T-helper 2 cell treated with Interferon-gamma antibody and Interleukin-4, amounts not matched to agents 5 μg/mL and 100 μg/mL, for 36 hours (primary cell): ENCODE data around the gene RAB35.

Source experiments
- DNase-seq: peaks from one replicate; pipeline ENCODE4 v3.0.0; 2021; ENCODE audit warnings: low spot score
- H3K27ac Mint-ChIP-seq: one replicate; pipeline ENCODE4 v1.8.0; 2021; ENCODE audit warnings: mild to moderate bottlenecking, mixed read lengths
- H3K27me3 Mint-ChIP-seq: one replicate; pipeline ENCODE4 v1.8.0; 2021; ENCODE audit warnings: low read depth, mixed read lengths
- H3K36me3 Mint-ChIP-seq: one replicate; pipeline ENCODE4 v1.8.0; 2021; ENCODE audit warnings: low read depth, mixed read lengths
- H3K4me1 Mint-ChIP-seq: one replicate; pipeline ENCODE4 v1.8.0; 2021; ENCODE audit warnings: low read depth, mixed read lengths
- H3K4me3 Mint-ChIP-seq: one replicate; pipeline ENCODE4 v1.8.0; 2022; ENCODE audit warnings: mild to moderate bottlenecking, moderate library complexity, mixed read lengths
- H3K9me3 Mint-ChIP-seq: one replicate; pipeline ENCODE4 v1.8.0; 2021; ENCODE audit warnings: mixed read lengths

Gene RAB35

GRCh38 chr12:120076651-120077050 is 39.9 kb downstream of the RAB35 start:
- DNase-seq: no peak
- no peak overlapping the region for H3K27ac Mint-ChIP-seq
- no peak overlapping the region for H3K4me3 Mint-ChIP-seq
- no peaks in the 10 kb centered on the region for H3K9me3 Mint-ChIP-seq
- H3K27me3 Mint-ChIP-seq: no peaks in the 10 kb centered on the region
- H3K4me1 Mint-ChIP-seq: peaks cover 30% of the 10 kb centered on the region
- peaks cover 41% of the 10 kb centered on the region for H3K36me3 Mint-ChIP-seq

- peak overlapping the region; percentile 57 for H3K4me3 Mint-ChIP-seq
Measured at GRCh38 chr12:120075034-120075616, 41.4 kb downstream of the RAB35 start.

GRCh38 chr12:120072472-120073249 is 43.9 kb downstream of the RAB35 start:
- Mint-ChIP-seq H3K36me3 (peaks cover 35% of the 10 kb centered on the region), H3K27me3 (no peaks in the 10 kb centered on the region), H3K27ac (no peak overlapping the region), H3K9me3 (no peaks in the 10 kb centered on the region), H3K4me1 (peaks cover 16% of the 10 kb centered on the region), H3K4me3 (no peak overlapping the region)
- no peak for DNase-seq

More at GRCh38 chr12:120075034-120075616, 41.4 kb downstream of the RAB35 start:
- Mint-ChIP-seq H3K9me3 (no peaks in the 10 kb centered on the region), H3K36me3 (peaks cover 44% of the 10 kb centered on the region), H3K27ac (peak overlapping the region; percentile 88), H3K27me3 (no peaks in the 10 kb centered on the region), H3K4me1 (peaks cover 28% of the 10 kb centered on the region)
- no peak for DNase-seq

GRCh38 chr12:120071493-120072020 is 45.0 kb downstream of the RAB35 start:
- no peak for DNase-seq
- no peak overlapping the region for H3K27ac Mint-ChIP-seq
- peaks cover 16% of the 10 kb centered on the region for H3K4me1 Mint-ChIP-seq
- no peaks in the 10 kb centered on the region for H3K9me3 Mint-ChIP-seq
- H3K36me3 Mint-ChIP-seq: peaks cover 32% of the 10 kb centered on the region
- H3K27me3 Mint-ChIP-seq: no peaks in the 10 kb centered on the region
- H3K4me3 Mint-ChIP-seq: no peak overlapping the region

- Mint-ChIP-seq H3K4me3 (no peak overlapping the region), H3K27ac (no peak overlapping the region), H3K27me3 (no peaks in the 10 kb centered on the region), H3K4me1 (peaks cover 5% of the 10 kb centered on the region), H3K9me3 (no peaks in the 10 kb centered on the region), H3K36me3 (peaks cover 25% of the 10 kb centered on the region)
- no peak for DNase-seq
Measured at GRCh38 chr12:120069278-120069677, 47.3 kb downstream of the RAB35 start.

GRCh38 chr12:120067901-120068300 is 48.7 kb downstream of the RAB35 start:
- Mint-ChIP-seq H3K27ac (no peak overlapping the region), H3K4me1 (no peaks in the 10 kb centered on the region), H3K27me3 (no peaks in the 10 kb centered on the region), H3K9me3 (no peaks in the 10 kb centered on the region), H3K36me3 (peaks cover 16% of the 10 kb centered on the region), H3K4me3 (no peak overlapping the region)
- no peak for DNase-seq

- H3K36me3 Mint-ChIP-seq: peaks cover 16% of the 10 kb centered on the region
- H3K4me1 Mint-ChIP-seq: no peaks in the 10 kb centered on the region
- H3K9me3 Mint-ChIP-seq: no peaks in the 10 kb centered on the region
- no peaks in the 10 kb centered on the region for H3K27me3 Mint-ChIP-seq
- no peak overlapping the region for H3K4me3 Mint-ChIP-seq
- no peak overlapping the region for H3K27ac Mint-ChIP-seq
- no peak for DNase-seq
Measured at GRCh38 chr12:120067084-120067869, 49.3 kb downstream of the RAB35 start.

GRCh38 chr12:120066341-120066740 is 50.2 kb downstream of the RAB35 start:
- peak overlapping the region; percentile 4 for H3K27ac Mint-ChIP-seq
- H3K9me3 Mint-ChIP-seq: no peaks in the 10 kb centered on the region
- DNase-seq: no peak
- H3K27me3 Mint-ChIP-seq: no peaks in the 10 kb centered on the region
- H3K4me3 Mint-ChIP-seq: no peak overlapping the region
- no peaks in the 10 kb centered on the region for H3K4me1 Mint-ChIP-seq
- peaks cover 12% of the 10 kb centered on the region for H3K36me3 Mint-ChIP-seq

- DNase-seq: no peak
- Mint-ChIP-seq H3K4me3 (no peak overlapping the region), H3K27ac (no peak overlapping the region), H3K4me1 (no peaks in the 10 kb centered on the region), H3K9me3 (no peaks in the 10 kb centered on the region), H3K27me3 (no peaks in the 10 kb centered on the region), H3K36me3 (peaks cover 10% of the 10 kb centered on the region)
Measured at GRCh38 chr12:120065472-120065871, 51.1 kb downstream of the RAB35 start.

- H3K36me3 Mint-ChIP-seq: peaks cover 10% of the 10 kb centered on the region
- no peak overlapping the region for H3K4me3 Mint-ChIP-seq
- no peaks in the 10 kb centered on the region for H3K27me3 Mint-ChIP-seq
- DNase-seq: no peak
- no peaks in the 10 kb centered on the region for H3K4me1 Mint-ChIP-seq
- no peak overlapping the region for H3K27ac Mint-ChIP-seq
- H3K9me3 Mint-ChIP-seq: no peaks in the 10 kb centered on the region
Measured at GRCh38 chr12:120064054-120064940, 52.3 kb downstream of the RAB35 start.

- H3K36me3 Mint-ChIP-seq: peaks cover 10% of the 10 kb centered on the region
- no peaks in the 10 kb centered on the region for H3K9me3 Mint-ChIP-seq
- H3K27me3 Mint-ChIP-seq: no peaks in the 10 kb centered on the region
- no peaks in the 10 kb centered on the region for H3K4me1 Mint-ChIP-seq
- no peak overlapping the region for H3K27ac Mint-ChIP-seq
- no peak for DNase-seq
- H3K4me3 Mint-ChIP-seq: no peak overlapping the region
Measured at GRCh38 chr12:120062976-120063579, 53.5 kb downstream of the RAB35 start.

- H3K27me3 Mint-ChIP-seq: no peaks in the 10 kb centered on the region
- no peak for DNase-seq
- H3K9me3 Mint-ChIP-seq: no peaks in the 10 kb centered on the region
- H3K4me3 Mint-ChIP-seq: no peak overlapping the region
- no peaks in the 10 kb centered on the region for H3K4me1 Mint-ChIP-seq
- peaks cover 8% of the 10 kb centered on the region for H3K36me3 Mint-ChIP-seq
- no peak overlapping the region for H3K27ac Mint-ChIP-seq
Measured at GRCh38 chr12:120061575-120062214, 54.9 kb downstream of the RAB35 start.
